Measurements from ENCODE around the gene KIAA0232. TPM values are rescaled to one million over a fixed set of nuclear protein-coding genes. Genes with fewer than 3 reads are reported as not detected.

Gene KIAA0232
- total and polyA plus RNA-seq, 9 of the 15 experiments (the other 6 are each of a cell fraction or from before 2014, with no cell fraction given): 3.5 to 17.4 (median 13.0) TPM

- TF ChIP-seq, protein P1, sequence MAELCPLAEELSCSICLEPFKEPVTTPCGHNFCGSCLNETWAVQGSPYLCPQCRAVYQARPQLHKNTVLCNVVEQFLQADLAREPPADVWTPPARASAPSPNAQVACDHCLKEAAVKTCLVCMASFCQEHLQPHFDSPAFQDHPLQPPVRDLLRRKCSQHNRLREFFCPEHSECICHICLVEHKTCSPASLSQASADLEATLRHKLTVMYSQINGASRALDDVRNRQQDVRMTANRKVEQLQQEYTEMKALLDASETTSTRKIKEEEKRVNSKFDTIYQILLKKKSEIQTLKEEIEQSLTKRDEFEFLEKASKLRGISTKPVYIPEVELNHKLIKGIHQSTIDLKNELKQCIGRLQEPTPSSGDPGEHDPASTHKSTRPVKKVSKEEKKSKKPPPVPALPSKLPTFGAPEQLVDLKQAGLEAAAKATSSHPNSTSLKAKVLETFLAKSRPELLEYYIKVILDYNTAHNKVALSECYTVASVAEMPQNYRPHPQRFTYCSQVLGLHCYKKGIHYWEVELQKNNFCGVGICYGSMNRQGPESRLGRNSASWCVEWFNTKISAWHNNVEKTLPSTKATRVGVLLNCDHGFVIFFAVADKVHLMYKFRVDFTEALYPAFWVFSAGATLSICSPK (IDR thresholded peaks at IDR 0.05; ENCODE audit: borderline replicate concordance): no peak
- no peak for TF ChIP-seq MCM2 (IDR thresholded peaks at IDR 0.05; ENCODE audit: low read depth)
- no peak for TF ChIP-seq MCM7 (IDR thresholded peaks at IDR 0.05)
- TF ChIP-seq MCM5 (IDR thresholded peaks at IDR 0.05; ENCODE audit: low read depth): no peak
- no peak for TF ChIP-seq ZNF780A (CRISPR knock-in tag; IDR thresholded peaks at IDR 0.05)
- peak; percentile 48; the same call in 1 of the 2 replicates for TF ChIP-seq MBD2 (IDR thresholded peaks at IDR 0.05; ENCODE audit: borderline replicate concordance, low read depth)
- no peak for TF ChIP-seq ZNF140 (CRISPR knock-in tag; IDR thresholded peaks at IDR 0.05)
- peak; percentile 52; the same call in 1 of the 2 replicates for TF ChIP-seq NBN (IDR thresholded peaks at IDR 0.05; ENCODE audit: low read depth)
- TF ChIP-seq BMI1 (IDR thresholded peaks at IDR 0.05; ENCODE audit: low read length): no peak
- TF ChIP-seq, protein P2, sequence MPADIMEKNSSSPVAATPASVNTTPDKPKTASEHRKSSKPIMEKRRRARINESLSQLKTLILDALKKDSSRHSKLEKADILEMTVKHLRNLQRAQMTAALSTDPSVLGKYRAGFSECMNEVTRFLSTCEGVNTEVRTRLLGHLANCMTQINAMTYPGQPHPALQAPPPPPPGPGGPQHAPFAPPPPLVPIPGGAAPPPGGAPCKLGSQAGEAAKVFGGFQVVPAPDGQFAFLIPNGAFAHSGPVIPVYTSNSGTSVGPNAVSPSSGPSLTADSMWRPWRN (IDR thresholded peaks at IDR 0.05; ENCODE audit: low read depth): no peak
- TF ChIP-seq CEBPG (CRISPR knock-in tag; IDR thresholded peaks at IDR 0.05): no peak; the same call in 1 of the 2 replicates
- no peak for TF ChIP-seq CEBPG (tag; conservative IDR thresholded peaks at IDR 0.05 in 1 of 2, IDR thresholded peaks at IDR 0.05 in 1 of 2)
- TF ChIP-seq CXXC5 (CRISPR knock-in tag; IDR thresholded peaks at IDR 0.05): no peak; the same call in none of the 2 replicates
- TF ChIP-seq ETV1 (tag; conservative IDR thresholded peaks at IDR 0.05; ENCODE audit: low read depth): 0 out of 2 replicates have a peak, but pooled peaks have one; percentile 17
- peak; percentile 57 for TF ChIP-seq ARID1B (IDR thresholded peaks at IDR 0.05)
- TF ChIP-seq ATF2 (CRISPR knock-in tag; IDR thresholded peaks at IDR 0.05): no peak
- no peak for TF ChIP-seq TGIF2 (CRISPR knock-in tag; IDR thresholded peaks at IDR 0.05)
- TF ChIP-seq ZEB2 (IDR thresholded peaks at IDR 0.05): no peak
- no peak for TF ChIP-seq PCBP2 (IDR thresholded peaks at IDR 0.05; ENCODE audit: low read depth, low read length, poor library complexity, severe bottlenecking)
- TF ChIP-seq FOXJ3 (CRISPR knock-in tag; IDR thresholded peaks at IDR 0.05): no peak
- no peak for TF ChIP-seq PTRF (tag; IDR thresholded peaks at IDR 0.05)
- TF ChIP-seq MEF2A (IDR thresholded peaks at IDR 0.05; ENCODE audit: control insufficient read depth, low read depth, low read length): no peak
- TF ChIP-seq ZNF408 (CRISPR knock-in tag; IDR thresholded peaks at IDR 0.05; ENCODE audit: low read depth): no peak
- TF ChIP-seq SFPQ (IDR thresholded peaks at IDR 0.05; ENCODE audit: low read depth, low read length): no peak
- no peak for TF ChIP-seq IFI16 (CRISPR knock-in tag; IDR thresholded peaks at IDR 0.05)
Measured at GRCh38 chr4:6892190-6892908, 109.8 kb downstream of the KIAA0232 start (continued).

Measured in K562 (cell line).